Measurements from ENCODE around the gene METTL16.

DNA sequence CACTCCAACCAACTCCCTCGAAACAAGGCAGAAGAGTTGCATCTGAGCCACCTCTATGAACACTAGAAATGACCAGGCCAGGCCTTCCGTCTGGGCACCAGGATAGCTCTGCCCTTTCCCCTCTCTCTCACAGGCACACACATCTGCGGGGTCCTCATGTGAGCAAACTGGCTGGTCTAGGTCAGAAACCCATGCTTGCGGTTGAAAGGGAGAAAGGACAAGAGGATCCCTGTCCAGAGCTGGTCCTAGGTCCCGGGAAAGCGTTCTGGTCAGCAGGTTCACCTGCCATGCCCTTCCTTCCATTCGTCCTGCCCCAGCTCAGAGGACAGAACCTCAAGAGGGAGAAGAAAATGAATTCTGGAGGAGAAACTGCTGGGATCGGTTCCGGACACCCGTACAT, 113.5 kb downstream of the METTL16 start:
- TF ChIP-seq ZFP3 (CRISPR knock-in tag; IDR thresholded peaks at IDR 0.05) (no peak), OSR1 (CRISPR knock-in tag; IDR thresholded peaks at IDR 0.05) (no peak), RARB (CRISPR knock-in tag; IDR thresholded peaks at IDR 0.05) (no peak), CREB5 (CRISPR knock-in tag; IDR thresholded peaks at IDR 0.05; ENCODE audit: low read depth) (no peak), ZFP30 (CRISPR knock-in tag; IDR thresholded peaks at IDR 0.05) (no peak), ARNTL (CRISPR knock-in tag; IDR thresholded peaks at IDR 0.05; ENCODE audit: borderline replicate concordance, low read depth) (no peak), ZNF70 (CRISPR knock-in tag; IDR thresholded peaks at IDR 0.05) (no peak), ESRRG (CRISPR knock-in tag; IDR thresholded peaks at IDR 0.05) (no peak), CSRNP3 (CRISPR knock-in tag; IDR thresholded peaks at IDR 0.05) (no peak), BACH2 (CRISPR knock-in tag; IDR thresholded peaks at IDR 0.05; ENCODE audit: borderline replicate concordance) (no peak), GLIS3 (CRISPR knock-in tag; IDR thresholded peaks at IDR 0.05) (no peak)
- TF ChIP-seq, protein P1, sequence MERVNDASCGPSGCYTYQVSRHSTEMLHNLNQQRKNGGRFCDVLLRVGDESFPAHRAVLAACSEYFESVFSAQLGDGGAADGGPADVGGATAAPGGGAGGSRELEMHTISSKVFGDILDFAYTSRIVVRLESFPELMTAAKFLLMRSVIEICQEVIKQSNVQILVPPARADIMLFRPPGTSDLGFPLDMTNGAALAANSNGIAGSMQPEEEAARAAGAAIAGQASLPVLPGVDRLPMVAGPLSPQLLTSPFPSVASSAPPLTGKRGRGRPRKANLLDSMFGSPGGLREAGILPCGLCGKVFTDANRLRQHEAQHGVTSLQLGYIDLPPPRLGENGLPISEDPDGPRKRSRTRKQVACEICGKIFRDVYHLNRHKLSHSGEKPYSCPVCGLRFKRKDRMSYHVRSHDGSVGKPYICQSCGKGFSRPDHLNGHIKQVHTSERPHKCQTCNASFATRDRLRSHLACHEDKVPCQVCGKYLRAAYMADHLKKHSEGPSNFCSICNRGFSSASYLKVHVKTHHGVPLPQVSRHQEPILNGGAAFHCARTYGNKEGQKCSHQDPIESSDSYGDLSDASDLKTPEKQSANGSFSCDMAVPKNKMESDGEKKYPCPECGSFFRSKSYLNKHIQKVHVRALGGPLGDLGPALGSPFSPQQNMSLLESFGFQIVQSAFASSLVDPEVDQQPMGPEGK (CRISPR knock-in tag; IDR thresholded peaks at IDR 0.05; ENCODE audit: borderline replicate concordance), result no peak
